Smooth muscle cell (in vitro differentiated cells): Measurements from ENCODE around the gene SPRR5. TPM values are rescaled to one million over a fixed set of nuclear protein-coding genes. Genes with fewer than 3 reads are reported as not detected.

Source experiments
- DNase-seq: peaks from one replicate; lab custom pipeline; 2025; ENCODE audit not compliant: unreplicated experiment; lab: John Stamatoyannopoulos, UW
- H2AFZ ChIP-seq: fragments of 200-600 bp; sonication (generic); 2 replicates; pipeline ENCODE4 v1.6.0; 2016; ENCODE audit warnings: antibody characterized with exemption, low read depth, mild to moderate bottlenecking
- H3F3A ChIP-seq: fragments of 200-600 bp; sonication (generic); 2 replicates; pipeline ENCODE4 v1.6.0; 2017; ENCODE audit warnings: antibody characterized with exemption, low read depth
- H3K27ac ChIP-seq: fragments of 200-600 bp; sonication (generic); 2 replicates; pipeline ENCODE4 v1.5.1; 2016; ENCODE audit warnings: low read depth, mild to moderate bottlenecking
- H3K27me3 ChIP-seq: fragments of 200-600 bp; sonication (generic); 2 replicates; pipeline ENCODE4 v1.6.1; 2016; ENCODE audit warnings: low read depth, mild to moderate bottlenecking
- H3K36me3 ChIP-seq: fragments of 200-600 bp; sonication (generic); 2 replicates; pipeline ENCODE4 v1.5.1; 2016; ENCODE audit warnings: low read depth
- H3K4me1 ChIP-seq: fragments of 200-600 bp; sonication (generic); 2 replicates; pipeline ENCODE4 v1.5.1; 2016; ENCODE audit warnings: low read depth
- H3K4me2 ChIP-seq: fragments of 200-600 bp; sonication (generic); 2 replicates; pipeline ENCODE4 v1.6.0; 2016; ENCODE audit warnings: mild to moderate bottlenecking
- H3K4me3 ChIP-seq: fragments of 200-600 bp; sonication (generic); 2 replicates; pipeline ENCODE4 v1.5.1; 2016; ENCODE audit warnings: mild to moderate bottlenecking
- H3K79me2 ChIP-seq: fragments of 200-600 bp; sonication (generic); 2 replicates; pipeline ENCODE4 v1.6.0; 2016; ENCODE audit warnings: low read depth, mild to moderate bottlenecking
- H3K9ac ChIP-seq: fragments of 200-600 bp; sonication (generic); 2 replicates; pipeline ENCODE4 v1.6.0; 2016; ENCODE audit warnings: low read depth
- H3K9me3 ChIP-seq: fragments of 200-600 bp; sonication (generic); replicated peaks from 2 replicates; pipeline ENCODE4 v1.5.1; 2016; ENCODE audit warnings: low read depth
- H4K20me1 ChIP-seq: fragments of 200-600 bp; sonication (generic); 2 replicates; pipeline ENCODE4 v1.6.0; 2016; ENCODE audit warnings: low read depth
- CTCF ChIP-seq: fragments of 200-600 bp; sonication (generic); IDR thresholded peaks from 2 replicates; pipeline ENCODE4 v1.5.1; 2017; ENCODE audit warnings: borderline replicate concordance, mild to moderate bottlenecking, antibody characterized with exemption; ENCODE audit not compliant: insufficient read depth, poor library complexity, severe bottlenecking
- WGBS: methylation state at CpG from one replicate; pipeline ENCODE4 v1.1.7; 2016; ENCODE audit warnings: low lambda C conversion rate; 5-methylcytosine and 5-hydroxymethylcytosine counted together
- polyA plus RNA-seq: library from polyadenylated mRNA; unstranded; fragments of >200 nt; fragmentation: Nextera tagmentation; extraction: Ambion mirVana; gene quantifications from 2 replicates; pipeline ENCODE4 v1.2.1, GENCODE V29; 2016
- total RNA-seq: library from RNA; depleted of rRNA; stranded (reverse); fragments of >200 nt; gene quantifications from 2 replicates; pipeline ENCODE4 v1.2.3, GENCODE V29; 2014

Gene SPRR5
- total and polyA plus RNA-seq, 2 experiments from 2014 or later: 3.2 TPM; not detected in 1

- H3K79me2 ChIP-seq: no peaks in the 10 kb centered on the region
- no peaks in the 10 kb centered on the region for H3K36me3 ChIP-seq
- no peaks in the 10 kb centered on the region for H3K9me3 ChIP-seq
- no peak overlapping the region for H3K9ac ChIP-seq
- no peak overlapping the region for H2AFZ ChIP-seq
- no peaks in the 10 kb centered on the region for H3F3A ChIP-seq
- no peaks in the 10 kb centered on the region for H4K20me1 ChIP-seq
- no peak overlapping the region for H3K27ac ChIP-seq
- 85% methylated on average over 7 of the region's 7 CpGs for WGBS
- no peak overlapping the region for H3K4me2 ChIP-seq
- TF ChIP-seq CTCF: no peak
- DNase-seq: no peak
- no peaks in the 10 kb centered on the region for H3K27me3 ChIP-seq
- no peak overlapping the region for H3K4me3 ChIP-seq
- H3K4me1 ChIP-seq: no peaks in the 10 kb centered on the region
These were observed 14.4 kb downstream of the SPRR5 start for GRCh38 chr1:152961226-152961891.

- TF ChIP-seq CTCF: no peak
- H3K36me3 ChIP-seq: no peaks in the 10 kb centered on the region
- no peak overlapping the region for H3K4me2 ChIP-seq
- no peaks in the 10 kb centered on the region for H3K9me3 ChIP-seq
- no peak overlapping the region for H3K4me3 ChIP-seq
- WGBS: 56% methylated on average over 2 of the region's 2 CpGs
- H4K20me1 ChIP-seq: no peaks in the 10 kb centered on the region
- H3K27ac ChIP-seq: no peak overlapping the region
- no peaks in the 10 kb centered on the region for H3K4me1 ChIP-seq
- DNase-seq: no peak
- H2AFZ ChIP-seq: no peak overlapping the region
- no peaks in the 10 kb centered on the region for H3K79me2 ChIP-seq
- no peaks in the 10 kb centered on the region for H3F3A ChIP-seq
- H3K9ac ChIP-seq: no peak overlapping the region
- H3K27me3 ChIP-seq: no peaks in the 10 kb centered on the region
These were observed 15.9 kb downstream of the SPRR5 start for GRCh38 chr1:152962876-152963415.

GRCh38 chr1:152964536-152964935 is 17.5 kb downstream of the SPRR5 start:
- H3K9ac ChIP-seq: no peak overlapping the region

More at GRCh38 chr1:152964536-152964935, 17.5 kb downstream of the SPRR5 start:
- Histone ChIP-seq H3F3A (no peaks in the 10 kb centered on the region), H2AFZ (no peak overlapping the region), H3K9me3 (no peaks in the 10 kb centered on the region), H3K36me3 (no peaks in the 10 kb centered on the region), H3K27me3 (no peaks in the 10 kb centered on the region), H3K79me2 (no peaks in the 10 kb centered on the region), H3K27ac (no peak overlapping the region), H3K4me1 (no peaks in the 10 kb centered on the region), H3K4me2 (no peak overlapping the region), H3K4me3 (no peak overlapping the region), H4K20me1 (no peaks in the 10 kb centered on the region)
- WGBS: 40% methylated on average over 1 of the region's 1 CpG
- TF ChIP-seq CTCF: no peak
- DNase-seq: no peak
